GM20431 (cell line): ENCODE data around the gene AUTS2.

ENCODE experiments used
- in situ Hi-C: fragments of 300-500 bp; cut with MseI, MboI; formaldehyde crosslinking; loops from one replicate; pipeline ENCODE4 v1.15.0; 2020; ENCODE audit warnings: low sequenced_read_pairs; ENCODE audit not compliant: unreplicated experiment

AUTS2 gene

DNA sequence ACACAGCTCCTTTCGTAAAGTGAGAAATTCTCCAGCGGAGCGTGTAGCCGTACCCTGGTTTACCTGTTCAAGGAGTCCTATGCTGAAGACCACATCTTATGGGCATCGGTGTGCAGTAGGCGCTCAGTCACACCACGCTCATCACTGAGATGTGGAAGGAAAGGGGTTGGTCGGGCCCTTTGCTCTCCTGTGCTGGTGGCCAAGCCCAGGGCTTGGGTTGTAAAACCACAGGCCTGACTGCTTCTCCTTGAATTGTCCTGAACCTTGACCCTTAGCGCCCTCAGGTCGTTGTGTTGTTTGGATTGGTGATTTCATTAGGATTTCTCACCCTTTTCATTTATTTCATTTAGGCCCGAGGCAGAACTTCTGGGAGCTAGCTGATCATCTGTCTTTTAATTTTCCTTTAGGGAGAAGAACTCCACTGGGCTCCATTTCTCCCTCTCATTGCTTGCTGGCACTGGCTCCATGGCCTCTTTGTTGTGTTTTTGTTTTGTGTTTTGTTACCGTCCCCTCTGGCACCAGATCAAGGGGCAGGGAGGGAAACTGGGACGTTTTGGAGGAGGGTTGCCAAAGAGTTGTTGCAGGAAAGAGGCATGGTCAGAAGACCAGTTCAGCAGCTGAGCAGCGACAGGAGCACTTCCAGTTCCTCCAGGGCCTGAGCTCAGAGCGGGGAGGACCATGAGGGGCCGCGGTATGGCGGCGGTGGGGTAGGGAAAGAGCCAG, 1022.2 kb downstream of the AUTS2 start:
- in situ Hi-C loops: no loop called here

DNA sequence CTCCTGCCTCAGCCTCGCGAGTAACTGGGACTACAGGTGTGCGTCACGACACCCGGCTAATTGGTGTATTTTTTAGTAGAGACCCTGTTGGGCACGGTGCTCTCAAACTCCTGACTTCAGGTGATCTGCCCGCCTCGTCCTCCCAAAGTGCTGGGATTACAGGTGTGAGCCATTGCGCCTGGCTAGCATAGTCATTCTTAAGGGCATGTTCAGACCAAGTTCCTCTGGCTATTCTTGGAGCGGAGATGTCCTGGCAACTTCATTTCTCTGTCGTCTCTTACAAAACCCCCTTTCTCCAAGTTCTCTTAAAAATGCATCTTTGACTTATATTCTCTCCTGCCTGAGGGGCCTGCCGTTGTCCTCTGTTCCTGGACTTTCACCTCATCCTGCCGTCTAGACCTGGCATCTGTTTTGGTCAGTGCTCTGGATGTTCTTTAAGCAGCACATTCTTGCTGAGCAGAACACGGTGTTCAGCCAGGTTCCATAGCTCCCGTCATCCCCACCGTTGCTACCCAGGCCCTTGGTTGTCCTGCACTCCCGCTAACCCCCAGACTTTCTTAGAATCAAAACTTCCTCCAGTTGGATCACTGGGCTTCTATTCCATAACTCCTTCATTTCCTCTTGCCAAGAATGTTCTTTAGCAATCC, 1023.8 kb downstream of the AUTS2 start:
- in situ Hi-C loops: no loop called here

DNA sequence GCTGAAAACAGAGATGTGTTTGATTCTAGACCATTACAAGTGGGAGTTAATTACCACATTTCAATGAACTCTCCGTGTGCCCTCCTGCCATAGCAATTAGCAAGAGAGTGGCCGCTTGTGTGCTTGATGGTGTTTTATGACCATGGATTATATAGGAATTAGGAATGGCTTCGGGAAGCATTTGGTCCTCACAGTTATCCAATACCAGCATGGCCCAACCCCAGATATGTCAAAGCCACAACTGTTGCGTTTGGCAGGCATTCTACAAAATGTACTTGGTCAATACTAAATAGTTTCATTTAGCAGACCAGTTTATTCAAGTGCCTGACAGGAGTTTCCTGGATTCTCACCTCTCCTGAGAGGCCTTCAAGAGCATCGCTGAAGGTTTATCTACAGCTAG, 1024.7 kb downstream of the AUTS2 start:
- in situ Hi-C loops: no loop called here

DNA sequence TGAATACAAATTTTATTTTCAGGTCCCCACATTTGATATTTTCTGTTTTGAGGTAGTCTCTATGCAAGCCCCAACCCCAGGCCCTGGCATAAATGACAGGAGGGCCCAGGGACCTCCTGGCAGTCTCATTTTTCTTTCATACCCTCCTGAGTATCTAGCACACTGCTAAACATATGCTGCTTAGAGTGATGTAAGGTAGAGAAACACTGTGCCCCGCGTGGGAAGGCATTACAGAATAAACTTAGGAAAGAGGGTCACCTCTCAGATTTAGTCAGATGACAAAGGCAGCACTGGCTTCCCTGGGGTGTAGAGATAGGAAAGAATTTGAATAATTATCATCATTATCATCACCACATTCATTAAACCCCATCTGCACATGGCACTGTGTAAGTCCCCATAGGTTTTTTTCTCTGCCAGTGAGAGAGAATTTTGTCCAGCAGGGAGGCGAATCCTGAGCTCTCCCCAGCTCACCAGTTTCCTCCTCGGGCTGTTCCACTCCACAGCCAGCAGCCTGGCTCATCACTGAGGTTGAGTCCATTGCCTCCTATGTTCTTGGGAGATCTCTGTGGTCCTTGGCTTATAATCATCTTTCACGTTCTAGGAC, 1026.3 kb downstream of the AUTS2 start:
- in situ Hi-C loops: no loop called here

DNA sequence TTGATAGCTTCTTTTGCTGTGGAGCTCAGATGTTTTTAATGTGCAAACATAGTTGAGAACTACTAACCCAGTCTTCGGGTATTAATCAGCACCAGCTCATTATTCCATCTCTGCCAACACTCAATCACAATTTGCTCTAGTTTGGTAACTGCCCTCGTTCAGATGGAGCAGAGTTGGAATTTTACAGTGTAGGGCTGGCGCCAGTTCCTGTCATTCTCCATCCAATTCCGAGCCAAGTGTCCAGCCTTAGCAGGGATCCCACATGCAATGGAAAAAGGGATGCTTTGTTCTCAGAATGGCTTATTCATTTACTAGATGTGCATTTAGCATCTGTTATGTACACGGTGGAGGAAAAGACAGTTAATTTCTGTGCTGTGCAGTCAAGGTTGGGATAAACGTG, 1029.2 kb downstream of the AUTS2 start:
- in situ Hi-C loops: no loop called here

DNA sequence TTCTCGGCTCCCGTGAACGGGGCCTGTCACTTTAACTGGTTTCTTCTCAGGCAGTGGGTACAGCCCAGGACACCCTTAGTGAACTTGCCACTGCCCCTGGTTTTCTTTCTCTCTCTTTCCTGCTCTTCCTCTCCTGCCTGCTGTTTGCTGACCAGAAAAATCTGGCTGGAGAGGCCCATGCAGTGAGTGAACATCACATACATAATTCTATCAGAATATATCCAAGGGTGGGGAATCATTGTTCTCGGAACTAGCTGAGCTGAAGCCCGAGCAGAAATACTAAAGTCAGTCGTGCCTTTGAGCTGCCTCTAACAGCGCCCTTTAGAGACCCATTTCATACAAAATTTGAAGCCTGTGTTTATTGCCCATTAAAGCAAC, 1032.2 kb downstream of the AUTS2 start:
- in situ Hi-C loops: no loop called here

DNA sequence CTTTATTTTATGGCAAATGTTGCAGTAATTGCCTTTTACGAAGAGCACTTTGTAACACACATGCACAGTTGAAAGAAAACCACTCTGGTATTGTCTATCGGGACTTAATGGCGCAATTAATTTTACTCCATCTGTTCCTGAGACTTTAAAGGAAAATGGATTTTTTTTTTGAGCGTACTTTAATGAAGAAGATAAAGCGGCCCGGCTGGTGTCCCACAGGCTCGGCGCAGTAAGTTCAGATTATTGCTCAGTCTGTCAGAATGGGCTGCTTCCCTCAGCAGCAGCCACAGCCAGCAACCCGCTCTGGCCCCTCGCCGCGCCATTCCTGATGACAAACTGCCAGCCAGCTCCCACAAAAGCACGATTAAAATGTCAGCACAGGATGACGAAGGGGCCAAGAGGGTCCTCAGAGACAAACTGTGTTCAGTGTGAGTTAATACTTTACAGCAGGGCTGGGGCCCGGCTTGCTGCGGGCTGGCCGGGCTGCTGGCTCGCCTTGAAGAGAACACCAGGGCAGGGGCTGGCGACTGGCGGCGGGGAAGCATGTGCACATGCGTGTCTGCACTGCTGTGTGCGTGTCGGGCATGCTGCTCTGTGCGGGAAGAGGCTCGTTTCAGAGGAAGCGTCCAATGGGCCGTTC, 1032.7 kb downstream of the AUTS2 start:
- in situ Hi-C loops: no loop called here

DNA sequence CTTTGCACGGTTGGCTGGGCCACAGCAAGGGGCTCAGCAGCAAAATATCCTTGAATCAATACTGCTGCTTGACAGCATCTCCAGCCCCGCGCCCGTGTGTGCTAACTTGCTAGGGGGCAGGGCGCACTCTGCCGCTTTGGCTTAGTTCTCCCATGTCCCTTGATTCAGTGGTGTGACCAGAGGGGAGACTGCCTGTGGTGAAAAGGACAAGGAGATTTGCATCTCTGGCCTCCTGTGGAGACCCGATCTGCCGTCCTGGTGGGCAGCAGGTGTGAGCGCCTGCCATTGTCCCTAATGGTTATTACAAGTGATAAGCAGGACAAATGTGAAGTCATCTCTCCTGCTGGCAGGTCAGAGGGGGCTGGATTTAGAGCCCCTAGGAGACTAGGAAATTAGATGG, 1033.4 kb downstream of the AUTS2 start:
- in situ Hi-C loops: no loop called here

DNA sequence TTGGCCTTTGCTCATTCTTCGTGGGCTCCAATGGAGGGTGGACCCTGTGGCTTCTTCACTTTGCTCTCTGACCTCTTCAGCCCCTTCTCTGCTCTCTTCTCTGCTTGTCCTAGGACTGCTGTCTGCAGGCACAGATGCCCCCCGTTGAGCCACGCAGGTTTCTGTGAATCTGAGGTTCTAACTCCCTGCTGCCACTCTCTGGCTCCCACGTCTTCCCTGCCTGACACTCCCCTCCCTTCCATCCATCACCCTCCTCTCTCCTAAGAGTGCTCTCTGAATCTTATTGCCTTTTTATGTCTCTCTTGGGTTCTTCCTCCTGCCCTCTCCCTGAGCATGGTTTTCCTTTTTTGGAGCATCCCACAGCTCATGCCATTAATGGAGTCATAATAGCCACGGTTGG, 1034.1 kb downstream of the AUTS2 start:
- in situ Hi-C loops: no loop called here

DNA sequence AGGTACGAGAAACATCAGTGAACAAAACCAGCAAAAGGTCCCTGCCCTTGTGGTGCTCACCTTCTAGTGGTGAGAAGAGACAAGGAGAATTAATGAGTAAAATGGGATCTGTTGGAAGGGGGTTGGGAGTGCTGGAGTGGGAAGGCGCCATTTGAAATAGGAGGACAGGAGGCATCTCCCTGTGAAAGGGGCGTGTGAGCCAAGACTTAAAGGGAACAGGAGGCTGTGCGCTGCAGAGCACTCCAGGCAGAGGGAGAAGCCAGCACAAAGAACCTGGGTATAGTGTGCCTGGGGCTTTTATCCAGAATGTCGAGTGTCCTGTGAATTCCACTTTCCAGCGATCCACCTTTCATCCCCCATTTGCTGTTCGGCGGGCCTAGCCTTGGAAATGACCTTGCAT, 1035.8 kb downstream of the AUTS2 start:
- in situ Hi-C loops: no loop called here

DNA sequence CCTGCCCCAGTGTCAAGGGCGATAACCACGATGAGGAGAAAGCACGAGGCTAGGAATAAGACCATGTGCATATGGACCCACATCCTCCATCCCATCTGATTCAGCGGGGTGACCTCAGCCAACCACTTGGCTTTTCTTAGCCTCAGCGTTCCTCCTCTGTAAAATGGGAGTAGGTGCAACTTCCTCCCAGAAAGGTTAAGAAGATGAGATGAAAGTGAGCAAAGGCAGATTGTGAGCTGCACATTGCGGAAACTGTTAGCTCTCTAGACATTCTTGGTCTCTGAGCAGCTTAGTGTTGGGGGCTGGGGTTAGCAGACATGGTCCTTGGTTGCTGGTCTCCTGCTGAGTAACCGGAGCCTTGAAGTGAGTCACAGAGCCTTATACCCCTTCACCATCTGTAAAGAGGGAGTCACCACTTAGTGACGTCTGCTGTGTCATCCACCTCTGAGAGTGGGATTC, 1036.4 kb downstream of the AUTS2 start:
- in situ Hi-C loops: no loop called here

DNA sequence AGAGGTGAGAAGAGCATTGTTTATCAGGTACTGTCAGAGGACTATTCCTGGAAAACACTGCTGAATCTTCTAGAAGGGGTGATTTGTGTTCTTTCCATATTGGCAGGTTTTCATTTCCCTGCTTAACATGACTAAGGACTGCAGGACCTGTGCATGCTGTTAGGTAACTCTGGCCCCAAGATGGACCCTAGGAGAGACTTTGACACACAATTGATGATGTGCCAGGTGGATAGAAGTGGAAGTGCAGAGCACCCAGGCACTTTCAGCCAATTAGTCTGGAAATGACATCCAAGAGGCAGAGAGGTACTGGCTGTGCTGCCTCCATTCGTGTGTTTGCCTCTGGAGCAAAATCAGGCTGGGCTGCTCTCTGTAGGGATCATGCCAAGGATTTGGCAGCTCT, 1037.4 kb downstream of the AUTS2 start:
- in situ Hi-C loops: no loop called here

DNA sequence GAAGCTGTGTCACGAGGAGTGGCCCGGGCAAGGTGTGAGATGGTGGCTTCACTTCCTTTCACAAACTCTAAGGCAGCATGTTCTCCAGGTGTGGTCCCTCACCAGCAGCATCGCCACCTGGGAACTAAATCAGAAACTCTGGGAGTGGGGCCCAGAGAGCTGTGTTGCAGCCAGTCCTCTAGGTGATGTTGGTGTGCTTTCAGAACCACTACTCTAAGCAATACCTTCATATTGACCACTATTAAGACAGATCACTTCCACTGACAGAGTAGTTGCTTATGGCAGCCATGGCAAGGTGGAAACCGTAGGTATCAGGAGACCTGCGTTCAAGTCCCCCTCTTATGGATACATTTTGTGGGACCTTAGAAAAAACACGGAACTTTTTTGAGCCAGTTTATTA, 1037.9 kb downstream of the AUTS2 start:
- in situ Hi-C loops: no loop called here

DNA sequence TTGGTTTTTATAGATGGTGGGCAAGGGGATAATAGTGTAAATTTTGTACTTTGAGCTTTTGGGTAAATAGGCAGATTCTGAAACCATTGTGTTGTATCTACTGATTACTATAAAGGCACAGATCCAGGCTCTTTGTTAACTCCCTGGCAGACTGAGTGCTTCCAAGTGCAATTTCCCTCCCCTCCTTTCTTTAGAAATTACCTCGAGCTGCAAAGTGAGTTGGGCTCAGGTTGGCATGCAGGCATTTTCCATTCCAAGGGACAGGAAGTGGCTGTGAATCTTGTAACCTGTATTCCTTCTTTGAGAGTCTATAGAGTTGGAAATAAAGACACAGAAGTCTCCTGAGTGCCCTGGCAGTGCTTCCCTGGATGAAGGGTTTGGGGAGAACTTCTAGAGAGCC, 1039.5 kb downstream of the AUTS2 start:
- in situ Hi-C loops: no loop called here

DNA sequence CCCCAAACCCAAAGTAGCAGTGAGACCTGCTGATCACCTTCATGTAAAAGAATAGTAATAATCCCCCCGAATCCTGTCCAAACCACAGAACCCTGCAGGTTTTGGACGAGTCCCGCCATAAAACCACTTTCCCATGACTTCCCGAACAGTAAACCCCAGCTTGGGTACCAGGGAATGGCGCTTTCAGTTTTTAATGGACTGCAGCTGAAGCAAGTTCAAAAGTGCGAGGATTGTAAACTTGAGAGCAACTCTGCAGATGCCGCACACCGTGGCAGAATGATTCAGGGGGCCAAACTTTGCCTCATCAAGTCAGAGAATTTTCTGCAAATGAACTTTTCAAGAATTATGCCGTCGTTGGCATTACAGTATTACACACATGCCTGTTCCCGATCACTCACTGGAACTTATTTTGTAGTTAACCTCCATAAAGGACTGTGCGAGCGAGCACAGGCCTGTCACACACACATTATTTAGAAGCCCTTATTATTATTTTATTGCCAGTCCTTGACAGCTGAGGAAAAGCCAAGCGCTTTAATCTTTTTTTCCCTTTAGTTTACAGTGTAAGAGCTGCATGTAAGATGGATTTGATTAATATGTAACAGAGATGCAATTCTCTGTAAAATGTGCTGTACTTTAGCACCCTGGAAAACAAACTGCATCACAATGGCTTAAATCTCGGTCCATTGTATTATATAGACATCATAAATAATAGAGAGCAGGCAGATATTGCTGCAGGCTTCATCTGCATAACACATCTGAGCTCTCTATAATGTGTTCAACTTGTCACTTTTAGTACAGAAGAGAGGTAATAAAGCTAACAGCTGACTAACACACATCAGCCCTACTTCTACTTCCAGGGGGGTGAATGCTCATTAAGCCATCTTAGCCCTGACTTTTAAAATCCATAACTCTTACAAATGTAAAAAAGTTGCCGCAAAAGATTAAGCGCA, 1040.2 kb downstream of the AUTS2 start:
- in situ Hi-C loops: no loop called here

DNA sequence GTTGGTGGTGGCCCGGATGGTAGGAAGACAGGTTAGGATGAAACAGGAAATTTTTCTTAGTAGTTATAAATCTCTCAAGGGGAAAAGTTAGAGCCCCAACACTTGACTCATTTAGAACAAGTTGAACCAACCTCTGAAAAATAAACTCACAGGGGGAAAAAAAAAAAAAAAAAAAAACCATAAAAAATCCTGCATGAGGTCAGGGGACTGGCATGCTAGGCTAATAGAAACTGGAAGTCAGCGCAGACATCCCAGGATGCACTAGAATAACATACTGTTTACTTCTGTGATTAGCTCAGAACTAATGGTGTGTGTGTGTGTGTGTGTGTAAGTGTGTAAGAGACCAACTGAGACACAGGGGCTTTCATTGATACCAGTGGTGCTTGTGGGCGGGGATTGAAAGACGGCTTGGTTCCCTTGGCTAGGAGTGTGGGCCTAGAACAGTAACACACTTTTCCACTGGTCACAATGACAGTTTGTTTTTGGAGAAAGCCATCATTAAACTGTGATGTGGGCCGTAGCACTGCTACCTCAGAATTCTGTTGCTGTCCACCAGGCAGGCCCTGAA, 1042.1 kb downstream of the AUTS2 start:
- in situ Hi-C loops: no loop called here

DNA sequence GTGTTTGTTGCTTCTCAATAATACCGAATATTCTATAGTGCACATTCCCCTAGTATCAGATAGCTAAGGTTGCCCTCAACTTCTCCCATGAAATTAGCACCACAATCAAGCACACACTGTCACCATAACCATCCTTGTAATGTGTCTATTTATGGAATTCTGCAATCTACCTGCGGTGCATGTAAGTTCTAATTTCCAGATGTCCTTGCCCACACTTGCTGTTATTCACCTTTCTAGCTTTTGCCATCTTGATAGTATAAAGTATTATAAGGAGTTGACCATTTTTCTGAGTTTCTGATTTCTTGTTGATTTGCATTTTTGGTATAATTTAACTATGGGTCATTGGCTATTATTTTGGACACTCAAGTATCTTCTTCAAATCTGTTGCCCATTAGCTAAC, 1043.6 kb downstream of the AUTS2 start:
- in situ Hi-C loops: no loop called here

DNA sequence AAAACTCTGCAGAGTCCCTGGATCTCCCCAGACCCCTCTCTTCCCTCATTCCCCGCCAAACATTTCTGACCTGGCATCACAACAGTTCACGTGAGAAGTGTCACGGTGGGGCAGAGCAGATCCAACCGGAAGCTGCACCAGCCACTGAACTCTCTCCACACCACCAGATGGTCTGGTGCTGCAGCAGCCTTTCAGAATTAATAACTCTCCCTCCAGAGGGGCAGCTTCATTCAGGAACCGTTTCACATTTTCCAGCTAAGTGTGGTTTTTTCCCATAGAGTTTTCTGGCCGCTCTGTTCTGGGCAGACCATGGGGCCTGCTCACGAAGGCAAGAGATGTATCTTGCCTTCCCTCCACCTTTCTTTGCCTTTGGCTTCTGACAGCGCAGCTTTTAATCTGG, 1047.0 kb downstream of the AUTS2 start:
- in situ Hi-C loops: no loop called here

DNA sequence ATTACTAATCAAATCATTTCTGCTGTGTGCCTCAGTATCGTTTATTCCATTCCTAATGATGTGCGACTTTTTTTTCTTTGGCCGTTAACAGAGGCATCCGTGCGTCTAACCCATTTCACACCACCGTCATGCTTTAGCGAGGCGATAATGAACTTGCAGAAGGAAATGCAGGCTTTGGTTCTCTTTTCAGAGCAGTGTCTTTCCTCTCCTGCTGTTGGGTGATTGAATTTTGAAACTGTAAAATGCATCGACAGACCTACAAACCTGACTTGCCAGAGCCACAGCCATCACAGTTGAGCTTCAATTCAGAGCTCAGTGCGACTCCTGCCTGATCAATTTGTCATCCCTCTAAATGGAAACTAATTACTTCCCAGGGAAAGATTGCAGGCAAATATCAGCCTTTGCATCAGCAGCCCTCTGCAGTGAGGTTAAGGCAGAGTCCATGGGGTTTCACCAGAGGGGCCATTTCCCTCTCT, 1047.6 kb downstream of the AUTS2 start:
- in situ Hi-C loops: no loop called here
